Heart right ventricle (tissue), 16 donors: ENCODE measurements around the gene AKAP13. TPM values are rescaled to one million over a fixed set of nuclear protein-coding genes. Genes with fewer than 3 reads are reported as not detected.
A peak's percentile ranks its signal among the peaks of the same experiment; 100 is the strongest.

ENCODE experiments used
- ATAC-seq, 8 donors: fragments of 200-7000 bp; cut with Tn5 transposase; one replicate each; pipeline ENCODE4 v1.9.1; 2020; ENCODE audit warnings: mild to moderate bottlenecking in 8 of 8, moderate library complexity in 8 of 8, moderate number of reproducible peaks in 1 of 8
- DNase-seq, 2 donors: peaks; one replicate each; pipeline ENCODE4 v3.0.0-alpha.2; 2020
- H3K27ac ChIP-seq, 10 donors: fragments of 200-600 bp; sonication (generic) in 2 of 10; one replicate each; pipeline versions ENCODE4 v1.5.0 to v1.8.0; 2020 to 2022; ENCODE audit warnings: mild to moderate bottlenecking in 3 of 10
- H3K27me3 ChIP-seq, 7 donors: fragments of 200-600 bp; one replicate each; pipeline ENCODE4 v1.8.0; 2021 to 2022; ENCODE audit warnings: mild to moderate bottlenecking in 2 of 7
- H3K36me3 ChIP-seq, 9 donors: fragments of 200-600 bp; sonication (generic) in 1 of 9; one replicate each; pipeline versions ENCODE4 v1.5.0 to v1.8.0; 2020 to 2022; ENCODE audit warnings: mild to moderate bottlenecking in 2 of 9
- H3K4me1 ChIP-seq, 9 donors: fragments of 200-600 bp; sonication (generic) in 1 of 9; one replicate each; pipeline versions ENCODE4 v1.5.0 to v1.8.0; 2020 to 2022; ENCODE audit warnings: mild to moderate bottlenecking in 4 of 9
- H3K4me3 ChIP-seq, 10 donors: fragments of 200-600 bp; sonication (generic) in 2 of 10; one replicate each; pipeline versions ENCODE4 v1.5.0 to v1.8.0; 2020 to 2022; ENCODE audit warnings: mild to moderate bottlenecking in 7 of 10, moderate library complexity in 2 of 10
- H3K9me3 ChIP-seq, 11 donors: fragments of 200-600 bp in 10 of 11; sonication (generic) in 2 of 11; one replicate each; pipeline versions ENCODE4 v1.5.0 to v1.8.0; 2013 to 2022; ENCODE audit warnings: mild to moderate bottlenecking in 2 of 11, control low read depth in 1 of 11, moderate library complexity in 1 of 11
- WGBS, 2 donors: extraction: QIAGEN DNeasy Blood & Tissue Kit; methylation state at CpG; one replicate each; pipeline ENCODE4 v1.1.7; 2013; ENCODE audit warnings: inconsistent platforms in 1 of 2; 5-methylcytosine and 5-hydroxymethylcytosine counted together
- intact Hi-C, 10 donors: fragments of 100-400 bp; cut with DNase I; formaldehyde crosslinking; loops; one replicate each; pipeline versions ENCODE4 v1.11.1 to v1.14.2; 2022
- polyA plus RNA-seq, 2 donors: library from polyadenylated mRNA; stranded (reverse); fragments of 200-250 nt; gene quantifications; one replicate each; pipeline ENCODE4 v1.2.3, GENCODE V29; 2013
- total RNA-seq, 10 donors: library from RNA; stranded (reverse); fragmentation: NEBNext Ultra II Directional in 3 of 10; extraction: Animal tissue kit (Norgen Biotek cat#: 25700) in 3 of 10; gene quantifications; one replicate each; pipeline versions ENCODE4 v1.2.1 to v1.2.4, GENCODE V29; 2021 to 2023
- TF ChIP-seq, protein P1 (sequence below), 9 donors: fragments of 200-600 bp; sonication (generic) in 2 of 9; IDR thresholded peaks; one replicate each; pipeline versions ENCODE4 v1.5.0 to v1.8.0; 2021 to 2022; ENCODE audit warnings: antibody characterized with exemption in 9 of 9, mild to moderate bottlenecking in 5 of 9, moderate library complexity in 1 of 9
- donor health status: Arrhythmogenic right ventricular cardiomyopathy.
- donor health status: ischemic (EF 13 %, LVEDD 7.1; RV severe dilation, severe dysfunction).
- donor health status: healthy with polysubstance abuse.
- donor health status: DM: no; HTN: yes; CAD: no.
- donor health status: DM: no; HTN: no; CAD: no.
- donor health status: ischemic (EF 25% LVEDD 6.9; RV normal size, moderate dysfunction).
- donor health status: ischemic (EF 25% LVEDD 5.7; RV mildly dilated, moderate dysfunction).
- donor health status: healthy.
- donor health status: DM: yes; HTN: yes; CAD: no.
- donor health status: Ischemic cardiomyopathy.
- donor health status: ischemic (EF 35%, LVEDD 5.7; RV mildly dilated, moderate dysfunction).
- donor health status: nonischemic (EF 11% LVEDD 7.7; RV severe dilation, severe dysfunction).
- donor health status: DM: yes; HTN: yes; CAD: no.
- donor health status: PGD.
- donor health status: ischemic (EF 29% LVEDD 5.4; RV normal size, mild dysfunction).
- donor health status: nonischemic (EF 23%, LVEDD 6.1; RV moderate dilation, normal function).

Gene AKAP13
- total and polyA plus RNA-seq, 12 donors: 89.3 to 645 (median 480) TPM

DNA sequence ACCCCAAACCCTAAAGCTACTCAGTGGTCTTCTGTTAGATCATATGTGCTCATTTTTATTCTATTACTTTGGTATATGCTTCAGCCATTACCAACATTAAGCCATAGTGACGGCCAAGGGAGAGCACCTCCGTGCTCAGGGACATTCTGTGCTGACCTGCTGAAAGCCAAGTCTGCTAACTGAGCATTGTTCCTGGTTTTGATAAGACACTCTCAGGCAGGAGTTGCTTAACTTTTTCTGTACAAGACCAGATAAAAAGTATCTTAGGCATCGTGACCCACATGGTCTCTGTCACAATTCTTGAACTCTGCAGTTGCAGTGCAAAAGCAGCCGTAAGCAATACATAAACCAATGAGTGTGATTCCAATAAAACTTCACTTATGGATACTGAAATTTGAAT lies 313.7 kb downstream of the AKAP13 start:
- Histone ChIP-seq H3K4me1 (peaks cover 15 to 57% (median 50%) of the 10 kb centered on the region in 9 donors), H3K9me3 (no peaks in the 10 kb centered on the region), H3K36me3 (peaks cover 0 to 96% (median 38%) of the 10 kb centered on the region in 9 donors), H3K27me3 (no peaks in the 10 kb centered on the region), H3K27ac (peak overlapping the region in 7 of 10 donors; percentile 18 to 93 (median 31)), H3K4me3 (no peak overlapping the region)
- TF ChIP-seq, protein P1, sequence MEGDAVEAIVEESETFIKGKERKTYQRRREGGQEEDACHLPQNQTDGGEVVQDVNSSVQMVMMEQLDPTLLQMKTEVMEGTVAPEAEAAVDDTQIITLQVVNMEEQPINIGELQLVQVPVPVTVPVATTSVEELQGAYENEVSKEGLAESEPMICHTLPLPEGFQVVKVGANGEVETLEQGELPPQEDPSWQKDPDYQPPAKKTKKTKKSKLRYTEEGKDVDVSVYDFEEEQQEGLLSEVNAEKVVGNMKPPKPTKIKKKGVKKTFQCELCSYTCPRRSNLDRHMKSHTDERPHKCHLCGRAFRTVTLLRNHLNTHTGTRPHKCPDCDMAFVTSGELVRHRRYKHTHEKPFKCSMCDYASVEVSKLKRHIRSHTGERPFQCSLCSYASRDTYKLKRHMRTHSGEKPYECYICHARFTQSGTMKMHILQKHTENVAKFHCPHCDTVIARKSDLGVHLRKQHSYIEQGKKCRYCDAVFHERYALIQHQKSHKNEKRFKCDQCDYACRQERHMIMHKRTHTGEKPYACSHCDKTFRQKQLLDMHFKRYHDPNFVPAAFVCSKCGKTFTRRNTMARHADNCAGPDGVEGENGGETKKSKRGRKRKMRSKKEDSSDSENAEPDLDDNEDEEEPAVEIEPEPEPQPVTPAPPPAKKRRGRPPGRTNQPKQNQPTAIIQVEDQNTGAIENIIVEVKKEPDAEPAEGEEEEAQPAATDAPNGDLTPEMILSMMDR (IDR thresholded peaks at IDR 0.05): no peak
- ATAC-seq (peak in 2 of 8 donors; percentile 32 to 46), DNase-seq (no peak)
- WGBS, 2 donors: 57 to 60% methylated on average over 4 of the region's 4 CpGs
- intact Hi-C loops: no loop called here

DNA sequence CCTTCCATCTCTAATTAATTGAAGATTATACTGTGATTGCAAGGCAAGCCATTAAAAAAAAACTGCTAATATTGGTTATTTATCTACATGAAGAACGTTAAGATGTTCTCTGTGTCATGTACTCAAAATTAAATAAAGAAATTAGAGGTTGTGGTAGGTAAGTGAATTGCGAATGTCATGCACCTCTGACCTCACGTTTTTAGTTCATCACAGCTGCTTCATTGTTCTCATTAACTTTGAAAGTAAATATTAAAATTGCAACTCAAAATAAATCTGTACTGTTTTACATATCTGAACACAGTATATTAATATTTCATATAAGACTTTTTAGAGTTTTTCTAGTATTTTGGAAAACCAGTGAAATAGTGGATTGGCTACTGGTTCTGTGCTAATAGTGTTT lies 320.4 kb downstream of the AKAP13 start:
- DNase-seq: no peak
- WGBS, 2 donors: 83 to 84% methylated on average over 3 of the region's 3 CpGs
- Histone ChIP-seq H3K4me1 (peaks cover 16 to 58% (median 42%) of the 10 kb centered on the region in 9 donors), H3K27ac (peak overlapping the region in 6 of 10 donors; percentile 23 to 91 (median 88)), H3K4me3 (no peak overlapping the region), H3K9me3 (no peaks in the 10 kb centered on the region), H3K36me3 (peaks cover 0 to 81% (median 12%) of the 10 kb centered on the region in 9 donors), H3K27me3 (no peaks in the 10 kb centered on the region)
- intact Hi-C loops: loop anchor here in 4 of 10 donors (5.0 to 10.0 kb wide), 5 partner anchors 33 to 406 kb away; no protein-coding TSS in a partner anchor
- ATAC-seq: no peak
- TF ChIP-seq, protein P1 (IDR thresholded peaks at IDR 0.05): no peak

DNA sequence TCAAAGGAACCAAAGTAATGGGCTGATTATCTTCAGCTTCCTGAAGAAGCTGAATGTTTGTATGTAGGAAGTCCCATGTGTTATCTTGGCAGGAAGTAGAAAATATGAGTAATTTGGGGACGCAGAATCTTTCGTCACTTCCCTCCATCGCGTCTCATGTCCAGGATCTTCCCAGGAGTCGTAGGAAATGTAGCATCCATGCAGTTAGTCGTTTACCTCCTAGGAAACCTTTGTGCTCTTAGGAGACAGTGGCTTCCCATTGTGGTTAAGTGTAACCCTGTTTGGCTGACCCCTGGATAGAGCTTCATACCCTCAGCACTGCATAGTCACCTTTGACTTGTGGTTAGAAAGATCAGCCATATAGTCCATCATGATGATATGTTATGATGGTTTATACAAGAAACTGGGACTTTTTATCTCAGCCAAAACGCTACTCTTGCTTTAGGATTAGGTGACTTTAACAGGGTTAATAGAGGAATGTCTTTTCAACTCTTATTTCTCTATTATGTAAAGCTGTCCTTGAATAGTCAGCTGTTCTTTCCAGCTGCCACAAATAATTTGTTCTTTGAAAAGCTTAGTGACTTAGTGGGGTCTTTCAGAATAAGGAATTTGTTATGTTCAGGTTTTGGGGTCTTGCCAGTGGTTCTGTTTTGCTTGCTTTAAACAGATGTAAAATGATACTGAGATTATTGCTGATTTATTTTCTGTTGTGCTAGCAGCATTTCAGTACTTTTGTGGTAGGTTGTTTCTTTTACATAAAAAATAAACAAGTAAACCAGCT lies 322.1 kb downstream of the AKAP13 start:
- no peaks in the 10 kb centered on the region for H3K9me3 ChIP-seq
- peak in 3 of 8 donors; percentile 7 to 17 (median 14) for ATAC-seq
- peaks cover 29 to 76% (median 59%) of the 10 kb centered on the region in 9 donors for H3K4me1 ChIP-seq
- peaks cover 0 to 67% (median 0%) of the 10 kb centered on the region in 9 donors for H3K36me3 ChIP-seq
- WGBS, 2 donors: 42 to 51% methylated on average over 7 of the region's 7 CpGs
- peak overlapping the region in 8 of 10 donors; percentile 81 to 91 (median 86) for H3K27ac ChIP-seq
- TF ChIP-seq, protein P1 (IDR thresholded peaks at IDR 0.05): no peak
- no peak for DNase-seq
- H3K4me3 ChIP-seq: peak overlapping the region in 1 of 10 donors; percentile 22
- H3K27me3 ChIP-seq: no peaks in the 10 kb centered on the region
- intact Hi-C loops: loop anchor here in 4 of 10 donors (5.0 to 10.0 kb wide), 5 partner anchors 35 to 408 kb away; no protein-coding TSS in a partner anchor

DNA sequence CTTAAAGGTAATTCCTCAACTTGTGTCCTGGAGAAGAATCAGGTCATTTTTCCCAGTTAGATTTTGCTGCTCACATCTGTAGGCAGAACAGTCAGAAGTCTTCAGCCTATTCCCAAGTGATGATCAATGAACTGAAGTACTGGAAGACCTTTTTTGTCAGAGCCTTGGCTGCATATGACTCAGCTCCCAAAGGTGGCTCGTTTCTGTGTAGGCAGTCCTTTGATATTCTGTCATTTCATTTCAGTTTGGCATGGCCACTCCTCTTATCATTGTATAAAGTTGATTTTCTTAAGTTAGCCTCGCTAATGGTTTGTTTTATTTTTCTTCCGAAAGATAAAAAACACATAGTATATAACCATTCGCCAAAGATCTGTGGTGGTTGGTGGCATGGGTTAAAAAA lies 323.7 kb downstream of the AKAP13 start:
- H3K4me1 ChIP-seq: peaks cover 40 to 90% (median 75%) of the 10 kb centered on the region in 9 donors
- ATAC-seq (peak in 1 of 8 donors; percentile 5), DNase-seq (no peak)
- 45 to 49% methylated on average over 4 of the region's 4 CpGs for WGBS, 2 donors
- no peak overlapping the region for H3K4me3 ChIP-seq
- no peaks in the 10 kb centered on the region for H3K9me3 ChIP-seq
- peaks cover 0 to 65% (median 0%) of the 10 kb centered on the region in 9 donors for H3K36me3 ChIP-seq
- TF ChIP-seq, protein P1 (IDR thresholded peaks at IDR 0.05): no peak
- no peaks in the 10 kb centered on the region for H3K27me3 ChIP-seq
- H3K27ac ChIP-seq: peak overlapping the region; percentile 64 to 91 (median 86)
- intact Hi-C loops: loop anchor here in 4 of 10 donors (5.0 to 10.0 kb wide), 5 partner anchors 37 to 409 kb away; no protein-coding TSS in a partner anchor
